Pancreas (tissue), 10 donors: Measurements from ENCODE around the gene ADCK2. TPM values are rescaled to one million over a fixed set of nuclear protein-coding genes. Genes with fewer than 3 reads are reported as not detected.
A peak's percentile ranks its signal among the peaks of the same experiment; 100 is the strongest.
"Not testable (repeated sequence)": the region's sequence is repeated elsewhere in the genome, so short reads cannot be mapped to it uniquely, and the experiment has no call there.

Experiments
- ATAC-seq, 4 donors: fragments of 200-7000 bp; cut with Tn5 transposase; one replicate each; pipeline versions ENCODE4 v1.8.0 to v1.9.1; 2020; ENCODE audit warnings: mild to moderate bottlenecking in 4 of 4, moderate library complexity in 4 of 4
- DNase-seq, 6 donors: peaks; one replicate each; pipeline ENCODE4 v3.0.0-alpha.2; 2020
- FAIRE-seq: peaks from 2 replicates; lab custom pipeline; 2012; peaks lifted over from hg19 to GRCh38; lab: Jason Lieb, UNC
- H3K27ac ChIP-seq, 4 donors: fragments of 200-600 bp; sonication (generic); 1 replicate in 3 of 4; 2 replicates in 1 of 4; pipeline versions ENCODE4 v1.5.0 to v1.8.0; 2020
- H3K27me3 ChIP-seq, 4 donors: fragments of 200-600 bp; one replicate each; pipeline ENCODE4 v1.8.0; 2021
- H3K36me3 ChIP-seq, 3 donors: fragments of 200-600 bp; sonication (generic) in 1 of 3; one replicate each; pipeline versions ENCODE4 v1.5.0 to v1.8.0; 2020 to 2021
- H3K4me1 ChIP-seq, 3 donors: fragments of 200-600 bp; one replicate each; pipeline ENCODE4 v1.8.0; 2021
- H3K4me3 ChIP-seq, 4 donors: fragments of 200-600 bp; sonication (generic) in 2 of 4; one replicate each; pipeline versions ENCODE4 v1.5.0 to v1.8.0; 2020 to 2021
- H3K9me3 ChIP-seq, 4 donors: fragments of 200-600 bp; one replicate each; pipeline ENCODE4 v1.8.0; 2021
- CTCF ChIP-seq, 4 donors: fragments of 200-600 bp; sonication (generic) in 3 of 4; IDR thresholded peaks; one replicate each; pipeline versions ENCODE4 v1.5.0 to v1.8.0; 2021; ENCODE audit warnings: antibody characterized with exemption in 4 of 4
- WGBS, 2 donors: extraction: QIAGEN DNeasy Blood & Tissue Kit; methylation state at CpG; one replicate each; pipeline ENCODE4 v1.1.7; 2013; 5-methylcytosine and 5-hydroxymethylcytosine counted together
- intact Hi-C, 3 donors: fragments of 100-400 bp; cut with DNase I; formaldehyde crosslinking; loops; one replicate each; pipeline versions ENCODE4 v1.11.1 to v1.14.2; 2022
- polyA plus RNA-seq, 2 donors: library from polyadenylated mRNA; stranded (reverse); fragments of 200-250 nt; gene quantifications; one replicate each; pipeline ENCODE4 v1.2.3, GENCODE V29; 2013
- total RNA-seq, 6 donors: library from RNA; stranded (reverse); fragmentation: NEBNext Ultra II Directional in 4 of 6; extraction: Animal tissue kit (Norgen Biotek cat#: 25700) in 4 of 6; gene quantifications; one replicate each; pipeline versions ENCODE4 v1.2.1 to v1.2.4, GENCODE V29; 2021 to 2023
- donor health status: healthy with polysubstance abuse.
- donor health status: DM: no; HTN: no; CAD: no; lungs with moderate emphysema.
- donor health status: DM: no; HTN: no; CAD: no.
- donor health status: control.
- donor health status: control.
- donor health status: Bipolar disorder and iron deficiency.
- donor health status: DM: yes; HTN: yes; CAD: no.
- donor health status: DM: no; HTN: no; CAD: no.
- donor health status: DM: no; HTN: no; CAD: no.
- donor health status: DM: yes; HTN: yes; CAD: no.

ADCK2 gene
- total and polyA plus RNA-seq, 8 donors: 6.5 to 13.3 (median 8.4) TPM

- no peaks in the 10 kb centered on the region for H3K27me3 ChIP-seq
- DNase-seq: peak in 3 of 6 donors; percentile 60 to 81 (median 70)
- intact Hi-C loops: no loop called here
- H3K36me3 ChIP-seq: no peaks in the 10 kb centered on the region
- 78 to 80% methylated on average over 8 of the region's 8 CpGs for WGBS, 2 donors
- peaks cover 0 to 7% (median 5%) of the 10 kb centered on the region in 3 donors for H3K4me1 ChIP-seq
- H3K9me3 ChIP-seq: no peaks in the 10 kb centered on the region
- no peak for FAIRE-seq
- no peak for ATAC-seq
- no peak overlapping the region for H3K27ac ChIP-seq
- TF ChIP-seq CTCF (IDR thresholded peaks at IDR 0.05): no peak
- no peak overlapping the region for H3K4me3 ChIP-seq
Observed at GRCh38 chr7:140698477-140698876, 25.7 kb downstream of the ADCK2 start.

GRCh38 chr7:140702774-140703173 is 30.0 kb downstream of the ADCK2 start:
- ATAC-seq: no peak
- WGBS, 2 donors: 90 to 96% methylated on average over 10 of the region's 10 CpGs

GRCh38 chr7:140704205-140704604 is 31.5 kb downstream of the ADCK2 start:
- H3K27me3 ChIP-seq: no peaks in the 10 kb centered on the region
- WGBS, 2 donors: 91 to 95% methylated on average over 2 of the region's 2 CpGs
- intact Hi-C loops: no loop called here
- DNase-seq: no peak
- no peak overlapping the region for H3K27ac ChIP-seq
- no peak for FAIRE-seq
- TF ChIP-seq CTCF (IDR thresholded peaks at IDR 0.05): no peak
- ATAC-seq: no peak
- peaks cover 0 to 12% (median 5%) of the 10 kb centered on the region in 3 donors for H3K36me3 ChIP-seq
- H3K4me3 ChIP-seq: no peak overlapping the region
- no peaks in the 10 kb centered on the region for H3K9me3 ChIP-seq
- H3K4me1 ChIP-seq: no peaks in the 10 kb centered on the region

More at GRCh38 chr7:140702774-140703173, 30.0 kb downstream of the ADCK2 start:
- FAIRE-seq: no peak
- H3K27me3 ChIP-seq: no peaks in the 10 kb centered on the region
- H3K9me3 ChIP-seq: no peaks in the 10 kb centered on the region
- no peak for TF ChIP-seq CTCF (IDR thresholded peaks at IDR 0.05)
- no peak overlapping the region for H3K4me3 ChIP-seq
- no peak overlapping the region for H3K27ac ChIP-seq
- H3K36me3 ChIP-seq: peaks cover 0 to 12% (median 5%) of the 10 kb centered on the region in 3 donors
- no peak for DNase-seq
- peaks cover 0 to 5% (median 4%) of the 10 kb centered on the region in 3 donors for H3K4me1 ChIP-seq
- intact Hi-C loops: no loop called here

- Histone ChIP-seq H3K4me3 (no peak overlapping the region), H3K27me3 (no peaks in the 10 kb centered on the region), H3K9me3 (no peaks in the 10 kb centered on the region), H3K36me3 (peaks cover 0 to 12% (median 5%) of the 10 kb centered on the region in 3 donors), H3K4me1 (no peaks in the 10 kb centered on the region), H3K27ac (no peak overlapping the region)
- DNase-seq (no peak), ATAC-seq (no peak), FAIRE-seq (no peak)
- 92 to 93% methylated on average over 5 of the region's 5 CpGs for WGBS, 2 donors
- intact Hi-C loops: no loop called here
- no peak for TF ChIP-seq CTCF (IDR thresholded peaks at IDR 0.05)
Observed at GRCh38 chr7:140707132-140707531, 34.4 kb downstream of the ADCK2 start.

GRCh38 chr7:140708764-140709163 is 36.0 kb downstream of the ADCK2 start:
- H3K4me1 ChIP-seq, DNase-seq, H3K27ac ChIP-seq, FAIRE-seq, H3K27me3 ChIP-seq, H3K4me3 ChIP-seq, intact Hi-C loops, ATAC-seq, H3K9me3 ChIP-seq: not testable (repeated sequence)
- 95 to 100% methylated on average over 4 of the region's 4 CpGs for WGBS, 2 donors
- peaks cover 0 to 12% (median 5%) of the 10 kb centered on the region in 3 donors for H3K36me3 ChIP-seq

- H3K27me3 ChIP-seq, intact Hi-C loops: not testable (repeated sequence)
Observed at GRCh38 chr7:140712392-140712791, 39.6 kb downstream of the ADCK2 start.

More at GRCh38 chr7:140712392-140712791, 39.6 kb downstream of the ADCK2 start:
- not testable (repeated sequence) for FAIRE-seq, DNase-seq, H3K4me3 ChIP-seq, ATAC-seq, H3K4me1 ChIP-seq, H3K27ac ChIP-seq, H3K9me3 ChIP-seq, H3K36me3 ChIP-seq
